Measurements from ENCODE around the gene NUP214. TPM values are rescaled to one million over a fixed set of nuclear protein-coding genes. Genes with fewer than 3 reads are reported as not detected.

The NUP214 gene
- total and polyA plus RNA-seq, 2 of the 4 experiments (the other 2 are of a cell fraction): 7.9 to 13.4 TPM

DNA sequence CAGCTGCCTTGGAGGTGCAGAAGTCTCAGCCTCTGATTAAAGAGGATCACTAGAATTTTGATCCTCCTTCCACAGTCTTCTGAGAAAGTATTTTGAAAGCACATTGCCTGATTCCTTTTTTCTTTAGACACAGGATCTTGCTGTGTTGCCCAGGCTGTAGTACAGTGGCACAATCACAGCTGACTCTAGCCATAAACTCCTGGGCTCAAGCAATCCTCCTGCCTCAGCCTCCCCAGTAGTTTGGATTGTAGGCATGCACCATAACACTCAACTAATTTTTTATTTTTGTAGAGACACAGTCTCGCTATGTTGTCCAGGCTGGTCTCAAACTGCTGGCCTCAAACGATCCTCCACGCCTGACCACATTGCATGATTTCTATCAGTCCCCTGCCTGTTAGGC, 76.5 kb downstream of the NUP214 start:
- Histone ChIP-seq H3K79me1 (ENCODE audit: low read depth in 1 of 2, low read length in 2 of 2) (peaks cover 0 to 27% of the 10 kb centered on the region in 2 experiments; a peak in 2 of 4 replicates), H3K4me2 (ENCODE audit: low read depth, low read length) (no peak overlapping the region), H3K4me3 (ENCODE audit: insufficient read depth, low read depth, low read length) (no peak overlapping the region), H2BK5ac (ENCODE audit: low read depth, low read length, poor library complexity, severe bottlenecking) (no peak overlapping the region), H4K91ac (ENCODE audit: insufficient read depth, low read depth, low read length) (no peak overlapping the region), H3K36me3 (ENCODE audit: control insufficient read depth, insufficient read depth, low read length) (peaks cover 44% of the 10 kb centered on the region), H3K9me1 (ENCODE audit: insufficient read depth, low read length) (0 out of 2 replicates have a peak, but pooled peaks cover 3% of the 10 kb centered on the region), H4K20me1 (ENCODE audit: insufficient read depth, low read length) (no peaks in the 10 kb centered on the region; the same call in 1 of the 2 replicates), H2AFZ (replicated peaks; ENCODE audit: low read length, poor library complexity) (no peak overlapping the region), H2BK20ac (ENCODE audit: low read depth, low read length) (no peak overlapping the region), H3K9ac (ENCODE audit: low read depth, low read length) (no peak overlapping the region), H3K9me3 (ENCODE audit: control insufficient read depth, insufficient read depth, low read length) (no peaks in the 10 kb centered on the region), H3K14ac (replicated peaks; ENCODE audit: low read depth, low read length) (no peak overlapping the region), H3K27ac (ENCODE audit: insufficient read depth, low read length) (no peak overlapping the region), H2AK9ac (replicated peaks; ENCODE audit: low read depth, low read length, poor library complexity) (no peak overlapping the region), H3K56ac (ENCODE audit: extremely low read depth, insufficient read depth, low read length) (no peak overlapping the region), H3K23ac (ENCODE audit: low read depth, low read length) (no peak overlapping the region), H3K18ac (ENCODE audit: low read depth, low read length) (no peak overlapping the region), H3K4ac (ENCODE audit: low read depth, low read length) (no peak overlapping the region), H4K5ac (ENCODE audit: low read depth, low read length) (no peak overlapping the region), H3K4me1 (ENCODE audit: control insufficient read depth, insufficient read depth, low read length) (no peaks in the 10 kb centered on the region), H3K27me3 (ENCODE audit: control insufficient read depth, insufficient read depth, low read length) (no peaks in the 10 kb centered on the region), H2AK5ac (ENCODE audit: low read depth, low read length) (no peak overlapping the region), H2BK120ac (ENCODE audit: low read depth, low read length) (no peak overlapping the region), H4K8ac (ENCODE audit: low read depth in 2 of 2, low read length in 2 of 2) (no peak overlapping the region), H2BK15ac (ENCODE audit: low read depth, low read length) (no peak overlapping the region)
- WGBS, 2 experiments (ENCODE audit: extremely low coverage in 2 of 2, insufficient read length in 1 of 2): no CpG with 5 or more reads among the region's 3 CpGs
- ChIA-PET CTCF (no interaction called here), POLR2A (ENCODE audit: unreplicated experiment) (no interaction called here)
- ATAC-seq (ENCODE audit: low read depth) (no peak), DNase-seq (no peak)
- in situ Hi-C loops (cut with MboI; ENCODE audit: low sequenced_read_pairs) (no loop called here), intact Hi-C loops (cut with micrococcal nuclease) (loop anchor here (2.0 kb wide), 1 partner anchor 75 kb away; the partner anchor contains the start of gene FAM78A), dilution Hi-C loops (cut with HindIII; ENCODE audit: low sequenced_read_pairs, unreplicated experiment) (no loop called here)
- TF ChIP-seq, protein P1, sequence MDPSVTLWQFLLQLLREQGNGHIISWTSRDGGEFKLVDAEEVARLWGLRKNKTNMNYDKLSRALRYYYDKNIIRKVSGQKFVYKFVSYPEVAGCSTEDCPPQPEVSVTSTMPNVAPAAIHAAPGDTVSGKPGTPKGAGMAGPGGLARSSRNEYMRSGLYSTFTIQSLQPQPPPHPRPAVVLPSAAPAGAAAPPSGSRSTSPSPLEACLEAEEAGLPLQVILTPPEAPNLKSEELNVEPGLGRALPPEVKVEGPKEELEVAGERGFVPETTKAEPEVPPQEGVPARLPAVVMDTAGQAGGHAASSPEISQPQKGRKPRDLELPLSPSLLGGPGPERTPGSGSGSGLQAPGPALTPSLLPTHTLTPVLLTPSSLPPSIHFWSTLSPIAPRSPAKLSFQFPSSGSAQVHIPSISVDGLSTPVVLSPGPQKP (IDR thresholded peaks at IDR 0.05; ENCODE audit: borderline replicate concordance, low read depth, low read length): no peak
- no peak for TF ChIP-seq POLR2A (IDR thresholded peaks at IDR 0.05; ENCODE audit: low read depth, low read length)
- no peak for TF ChIP-seq CHD1 (IDR thresholded peaks at IDR 0.05; ENCODE audit: low read depth, low read length)
- no TSS peak for BruUV-seq (replicated peaks)
